Stimulated activated CD8-positive, alpha-beta memory T cell treated with anti-CD3 and anti-CD28 coated beads, Interleukin-4, amount 100 ng/mL, for 48 hours (primary cell): ENCODE data around the gene TRNP1.

Experiments used
- DNase-seq: peaks from one replicate; pipeline ENCODE4 v3.0.0-alpha.2; 2020

TRNP1 gene

DNA sequence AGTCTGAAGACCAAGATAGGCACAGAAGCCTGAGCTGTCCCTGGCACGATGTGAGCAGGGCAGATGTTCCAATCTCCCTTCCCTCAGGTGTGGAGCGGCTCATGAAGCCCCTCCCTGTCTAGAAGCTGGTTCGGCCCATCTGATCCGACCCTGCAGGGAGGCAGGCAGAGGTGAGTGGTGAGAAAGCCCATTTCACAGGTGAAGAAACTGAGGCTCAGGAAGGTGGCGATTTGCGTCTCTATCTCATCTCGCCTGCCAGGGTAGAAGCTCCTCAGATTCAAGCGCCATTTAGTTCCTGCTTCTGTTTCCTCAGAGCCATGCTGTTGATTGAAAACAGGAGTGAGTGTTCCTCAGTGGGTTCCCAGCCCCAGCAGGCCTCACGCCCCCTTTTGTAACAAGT is 36.0 kb downstream of the TRNP1 start:
- no peak for DNase-seq

DNA sequence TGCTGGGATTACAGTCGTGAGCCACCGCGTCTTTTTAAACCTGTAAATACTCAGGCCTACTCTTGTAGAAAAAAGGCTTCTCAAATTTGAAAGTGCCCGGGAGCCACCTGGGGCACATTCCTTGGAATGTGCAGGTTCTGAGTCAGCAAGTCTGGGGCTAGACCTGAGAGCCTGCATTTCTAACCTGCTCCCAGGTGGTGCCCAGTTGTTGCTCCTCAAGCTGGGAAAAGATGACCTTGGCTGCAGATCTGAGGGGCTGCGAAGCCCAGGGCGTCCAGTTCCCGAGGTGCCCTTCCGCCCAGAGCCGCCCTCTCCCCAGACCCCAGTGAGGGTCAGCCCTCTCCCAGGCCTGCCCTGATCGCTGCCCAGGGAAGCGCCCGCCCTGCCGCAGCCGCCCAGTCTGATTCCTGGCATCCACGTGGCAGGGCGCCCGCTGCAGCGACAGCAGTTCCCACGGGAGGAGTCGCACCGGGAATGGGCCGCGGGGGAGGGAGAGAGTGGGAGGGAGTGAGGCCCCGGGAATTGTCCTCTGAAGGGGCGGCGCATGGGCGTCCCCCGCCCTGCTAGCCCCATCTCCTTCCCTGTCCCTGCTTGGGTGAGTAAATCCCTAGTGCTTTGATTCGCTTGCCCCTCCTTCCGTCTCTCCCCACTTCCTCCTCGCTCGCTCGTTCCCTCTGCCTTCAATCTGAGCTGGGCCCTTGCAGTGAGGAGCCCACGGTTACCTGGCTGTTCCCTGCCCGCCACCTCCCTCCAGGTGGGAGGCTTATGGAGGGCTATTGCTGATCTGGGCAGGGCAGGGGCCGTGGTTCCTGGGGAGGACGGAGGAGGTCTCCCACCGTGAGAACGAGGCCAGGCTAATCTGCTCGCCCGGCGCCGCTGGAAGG is 38.0 kb downstream of the TRNP1 start:
- no peak for DNase-seq

DNA sequence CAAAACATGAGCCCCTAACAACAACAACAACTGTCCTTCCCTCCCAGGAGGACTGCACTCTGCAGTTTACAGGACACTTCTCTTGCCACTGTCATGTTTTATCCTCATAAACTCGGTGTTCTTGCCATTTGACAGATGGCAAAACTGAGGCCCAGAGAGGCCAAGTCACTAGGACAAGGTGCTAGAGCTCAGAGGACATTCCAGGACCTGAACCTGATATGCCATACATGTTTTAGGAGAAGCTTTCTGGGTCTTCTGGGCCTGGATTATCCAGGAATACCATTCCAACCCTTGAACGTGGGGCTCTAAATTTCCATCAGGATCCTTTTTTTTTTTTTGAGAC is 38.6 kb downstream of the TRNP1 start:
- DNase-seq = no peak

DNA sequence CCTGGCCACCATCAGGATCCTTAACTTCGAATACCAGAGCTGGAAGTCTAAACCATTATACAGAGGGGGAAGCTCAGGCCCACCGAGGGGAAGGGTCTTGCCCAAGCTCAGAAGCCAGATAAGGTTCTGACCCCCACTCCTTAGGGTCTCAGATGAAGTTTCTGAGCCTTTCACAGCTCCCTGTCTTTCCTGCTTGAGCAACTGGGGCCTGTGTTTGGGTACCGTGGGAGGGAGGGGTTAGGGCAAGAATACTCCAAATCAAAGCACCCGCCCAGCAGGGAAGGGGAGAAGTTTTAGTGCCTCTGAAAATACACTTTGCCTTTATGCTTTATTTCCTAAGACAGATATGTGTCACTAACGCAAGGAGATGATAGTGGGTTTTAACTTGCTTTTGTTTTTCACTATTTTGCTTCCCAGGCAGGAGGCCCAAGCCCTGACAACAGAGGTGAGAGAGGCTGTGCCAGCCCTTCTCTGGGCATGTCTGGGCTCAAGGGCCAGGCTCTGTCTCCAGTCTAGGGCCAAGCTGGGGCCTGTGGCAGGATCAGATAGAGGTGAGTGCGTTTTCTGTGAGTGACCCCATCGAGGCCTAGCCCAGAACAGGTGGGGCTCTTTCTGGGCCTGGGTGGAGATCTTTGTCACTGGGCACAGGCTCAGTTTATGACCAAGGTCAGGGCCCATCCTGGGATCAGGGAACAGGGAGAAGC is 39.7 kb downstream of the TRNP1 start:
- no peak for DNase-seq

DNA sequence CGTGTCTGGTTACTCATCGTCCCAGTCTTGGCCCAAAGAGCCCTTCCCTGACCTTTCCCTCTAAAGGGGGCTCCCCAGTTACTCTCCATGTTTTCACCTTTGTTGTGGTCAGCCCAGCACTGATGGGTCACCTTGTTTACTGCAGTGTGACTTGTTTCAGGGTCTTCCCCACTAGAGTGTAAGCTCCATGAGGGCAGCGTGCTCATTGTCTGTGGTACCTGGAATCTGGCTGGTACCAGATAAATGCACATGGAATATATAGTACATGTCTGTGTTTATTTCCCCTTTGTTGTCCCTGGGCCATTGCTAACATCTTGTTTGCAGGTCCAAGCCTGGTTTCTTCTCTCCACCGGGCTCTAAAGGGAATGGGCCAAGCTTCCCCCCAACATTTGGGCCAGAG is 41.9 kb downstream of the TRNP1 start:
- no peak for DNase-seq

DNA sequence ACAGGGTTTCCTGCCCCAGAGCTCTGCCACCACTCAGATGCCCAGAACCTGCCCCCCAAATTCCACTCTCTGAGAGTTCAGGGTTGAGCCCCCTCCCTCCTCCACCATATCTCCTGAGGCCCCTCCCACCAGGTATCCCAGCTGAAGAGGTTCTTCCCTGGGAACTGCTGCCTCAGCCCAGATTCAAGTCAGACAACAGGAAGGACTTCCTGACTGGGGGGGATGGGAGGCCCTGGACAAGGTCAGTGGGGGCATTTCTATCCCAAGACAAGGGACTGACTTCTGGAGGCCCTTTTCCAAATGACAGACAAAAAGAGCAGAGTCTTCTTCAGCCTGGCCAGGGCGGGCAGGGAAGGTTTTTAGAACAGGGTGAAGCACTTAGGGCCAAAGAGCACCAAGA is 43.2 kb downstream of the TRNP1 start:
- no peak for DNase-seq

DNA sequence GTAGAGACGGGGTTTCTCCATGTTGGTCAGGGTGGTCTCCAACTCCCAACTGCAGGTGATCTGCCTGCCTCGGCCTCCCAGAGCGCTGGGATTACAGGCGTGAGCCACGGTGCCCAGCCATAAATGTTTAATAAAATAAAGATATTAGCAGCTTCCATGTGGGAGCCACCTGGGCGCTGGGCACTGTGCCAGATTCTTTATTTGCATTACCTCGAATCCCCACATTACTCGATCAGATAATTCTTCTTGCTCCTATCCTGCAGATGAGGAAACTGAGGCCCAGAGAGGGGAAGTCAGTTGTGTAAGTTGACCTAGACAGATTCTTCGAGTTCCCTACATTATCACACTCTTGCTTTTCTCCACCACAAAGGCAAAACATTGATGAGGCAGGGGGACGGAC is 44.0 kb downstream of the TRNP1 start:
- DNase-seq = no peak

DNA sequence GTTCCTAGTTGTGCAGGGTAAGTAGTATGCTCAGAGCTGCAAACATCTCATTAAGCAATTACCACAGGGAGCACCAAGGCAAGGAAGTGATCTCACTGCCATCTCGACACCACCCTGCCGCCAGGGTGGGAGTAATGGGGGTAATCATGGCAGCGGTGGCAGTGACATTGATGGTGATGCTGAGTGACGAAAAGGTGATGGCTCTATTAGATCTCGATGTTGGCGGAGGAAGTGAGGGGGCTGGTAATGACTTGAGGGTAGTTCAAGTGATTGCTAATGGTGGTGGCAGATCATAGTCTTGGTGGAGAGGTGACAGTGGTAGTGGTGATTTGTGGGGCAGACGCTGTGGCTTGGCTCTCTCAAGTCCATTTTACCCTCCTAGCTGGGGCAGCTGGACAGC is 44.5 kb downstream of the TRNP1 start:
- DNase-seq = no peak

DNA sequence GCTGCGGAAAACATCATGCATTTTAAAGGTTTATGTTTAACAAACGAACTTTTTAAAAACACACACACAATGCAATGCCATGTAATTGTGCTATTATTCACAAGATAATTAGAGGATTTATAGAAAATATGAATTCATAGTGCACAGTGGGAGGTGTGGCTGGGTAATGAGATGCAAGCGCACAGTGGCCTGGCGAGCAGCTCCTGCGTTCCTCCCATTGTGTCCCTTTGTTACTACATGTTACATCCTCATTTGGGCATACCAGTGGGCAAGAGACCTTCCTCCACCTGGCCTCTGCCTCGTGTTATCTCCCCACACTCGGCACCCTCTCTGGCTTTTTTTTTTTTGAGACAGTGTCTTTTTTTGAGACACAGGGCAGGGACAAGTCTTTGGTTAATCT is 49.2 kb downstream of the TRNP1 start:
- DNase-seq = no peak

DNA sequence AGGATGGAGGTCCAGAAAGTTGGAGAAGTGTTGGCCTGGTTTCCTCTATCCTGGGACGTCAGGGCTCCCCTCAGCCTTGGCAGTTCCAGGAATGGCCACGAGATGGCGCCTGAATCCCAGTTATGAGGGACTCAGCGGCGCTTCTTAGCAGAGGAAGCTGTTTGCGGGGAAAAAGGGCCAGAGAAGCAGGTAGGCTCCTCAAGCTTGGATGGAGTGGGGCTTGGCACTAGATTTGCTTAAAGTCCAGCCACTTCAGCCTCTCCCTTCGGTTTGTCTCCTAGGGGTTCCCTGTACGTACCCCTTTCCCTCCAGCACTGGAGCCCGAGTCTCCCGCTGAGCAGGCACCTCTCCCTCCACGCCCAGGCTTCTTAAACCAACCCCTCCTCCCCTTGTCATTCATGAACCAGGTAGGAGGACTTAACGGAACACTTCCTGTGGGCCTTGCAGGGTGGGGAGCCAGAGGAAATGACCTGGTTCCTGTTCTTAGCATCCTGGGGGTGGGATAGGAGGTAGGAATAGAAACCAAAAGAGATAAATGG is 51.2 kb downstream of the TRNP1 start:
- peak; percentile 99 for DNase-seq

DNA sequence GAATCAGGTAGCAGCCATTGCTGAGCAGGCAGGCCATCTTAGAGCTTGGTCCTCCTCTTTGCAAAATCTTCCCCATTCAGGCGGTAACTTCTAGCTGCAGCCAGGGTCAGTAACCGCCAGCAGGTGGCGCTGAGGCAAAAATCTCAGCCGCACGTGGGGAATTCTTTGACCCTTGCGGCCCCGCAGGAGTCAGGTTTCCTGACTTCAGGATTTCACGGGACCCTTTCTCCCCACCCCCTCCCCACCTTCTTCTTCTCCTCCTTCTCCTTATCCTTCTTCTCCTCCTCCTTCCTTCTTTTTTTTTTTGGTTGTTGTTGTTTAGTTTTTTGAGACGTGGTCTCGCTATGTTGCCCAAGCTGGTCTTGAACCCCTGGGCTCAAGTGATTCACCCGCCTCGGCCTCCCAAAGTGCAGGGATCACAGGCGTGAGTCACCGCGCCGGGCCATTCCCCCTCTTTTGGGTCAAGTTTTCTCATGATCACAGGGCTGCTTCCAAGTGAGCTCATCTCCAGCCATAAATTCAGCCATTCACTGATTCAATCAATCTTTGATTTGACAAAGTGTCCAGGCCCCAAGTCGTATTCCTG is 52.6 kb downstream of the TRNP1 start:
- DNase-seq = peak; percentile 80

DNA sequence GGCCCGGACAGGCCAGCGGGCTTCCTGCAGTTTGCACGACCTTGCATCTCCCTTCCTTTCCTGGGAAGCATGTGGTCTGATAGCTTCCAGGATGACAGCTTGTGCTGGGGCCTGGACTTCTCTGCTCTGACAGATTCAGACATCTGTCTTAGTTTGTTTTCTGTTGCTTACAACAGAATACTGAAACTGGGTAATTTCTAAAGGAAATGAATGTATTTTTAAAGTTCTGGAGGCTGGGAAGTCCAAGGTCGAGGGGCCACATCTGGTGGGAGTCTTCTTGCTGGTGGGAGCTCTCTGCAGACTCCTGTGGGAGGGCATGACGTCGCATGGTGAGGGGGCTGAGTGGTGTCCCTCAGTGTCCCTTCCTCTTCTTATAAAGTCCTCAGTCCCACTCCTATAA is 54.4 kb downstream of the TRNP1 start:
- no peak for DNase-seq

DNA sequence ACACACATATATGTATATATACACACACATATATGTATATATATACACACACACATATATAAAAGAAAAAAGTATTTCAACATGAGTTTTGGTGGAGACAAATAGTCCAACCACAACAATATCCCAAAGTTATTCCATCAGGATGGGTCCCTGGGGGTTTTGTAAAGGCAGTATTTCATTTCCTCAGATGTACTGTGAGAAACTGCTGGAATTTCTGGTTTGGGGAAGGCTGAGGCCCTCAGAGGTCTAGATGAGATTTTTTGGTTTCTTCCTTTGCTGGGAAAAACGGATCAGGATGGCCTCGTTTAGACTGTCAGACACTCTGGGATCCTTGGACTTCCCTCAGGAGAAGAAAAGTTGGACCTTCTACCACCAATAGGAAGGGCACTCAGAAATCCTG is 55.6 kb downstream of the TRNP1 start:
- DNase-seq = no peak

DNA sequence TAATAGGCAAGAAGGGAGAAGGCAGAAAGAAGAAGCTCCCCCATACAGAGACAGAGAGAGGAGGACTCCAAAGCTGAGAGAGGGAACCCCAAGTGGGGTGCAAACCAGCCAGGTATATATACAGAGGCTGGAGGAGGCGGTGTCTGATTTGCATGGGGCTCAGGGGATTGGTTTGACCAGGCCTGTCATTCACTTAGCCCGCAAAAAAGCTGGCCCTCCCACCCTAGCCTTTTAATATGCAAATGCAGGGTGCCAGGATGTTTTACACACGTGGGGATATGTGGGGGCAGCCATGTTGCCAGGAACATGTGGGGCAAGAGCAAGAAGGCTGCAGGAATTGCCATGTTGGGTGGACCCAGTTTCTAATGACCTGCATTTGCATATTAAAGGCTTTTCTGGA is 56.1 kb downstream of the TRNP1 start:
- DNase-seq = no peak
